Fibroblast of villous mesenchyme (primary cell): ENCODE data around the gene KATNAL2. TPM values are rescaled to one million over a fixed set of nuclear protein-coding genes. Genes with fewer than 3 reads are reported as not detected.
A peak's percentile ranks its signal among the peaks of the same experiment; 100 is the strongest.

Experiments
- DNase-seq: peaks from one replicate; pipeline ENCODE4 v3.0.0-alpha.2; 2010; ENCODE audit warnings: low read depth
- H3K4me3 ChIP-seq: 2 replicates; pipeline ENCODE4 v1.5.1; 2011; ENCODE audit warnings: low read depth, mild to moderate bottlenecking, low read length
- CTCF ChIP-seq: IDR thresholded peaks from 2 replicates; pipeline ENCODE4 v1.5.1; 2012; ENCODE audit warnings: low read depth, mild to moderate bottlenecking, low read length; ENCODE audit not compliant: insufficient read depth
- total RNA-seq: library from RNA; depleted of rRNA; stranded (reverse); fragments of >200 nt; gene quantifications from 2 replicates; pipeline ENCODE4 v1.2.3, GENCODE V29; 2012

KATNAL2 gene
- total RNA-seq, 1 donor: 1.3 TPM

- no peak for DNase-seq
- no peak for TF ChIP-seq CTCF
These were observed 25.6 kb upstream of the KATNAL2 start for GRCh38 chr18:46891742-46892214.

GRCh38 chr18:46892842-46893241 is 24.6 kb upstream of the KATNAL2 start:
- no peak for TF ChIP-seq CTCF
- no peak overlapping the region for H3K4me3 ChIP-seq
- peak; percentile 9 for DNase-seq

More at GRCh38 chr18:46891742-46892214, 25.6 kb upstream of the KATNAL2 start:
- H3K4me3 ChIP-seq: no peak overlapping the region

- DNase-seq: no peak
- no peak for TF ChIP-seq CTCF
- no peak overlapping the region for H3K4me3 ChIP-seq
These were observed 24.0 kb upstream of the KATNAL2 start for GRCh38 chr18:46893360-46893759.

- TF ChIP-seq CTCF: no peak
- DNase-seq: no peak
- no peak overlapping the region for H3K4me3 ChIP-seq
These were observed 23.3 kb upstream of the KATNAL2 start for GRCh38 chr18:46894124-46894523.

GRCh38 chr18:46899274-46899948 is 18.0 kb upstream of the KATNAL2 start:
- DNase-seq: no peak
- no peak for TF ChIP-seq CTCF
- H3K4me3 ChIP-seq: no peak overlapping the region

GRCh38 chr18:46903406-46903805 is 14.0 kb upstream of the KATNAL2 start:
- DNase-seq: no peak
- no peak for TF ChIP-seq CTCF

GRCh38 chr18:46909497-46909896 is 7.9 kb upstream of the KATNAL2 start:
- DNase-seq: no peak
- H3K4me3 ChIP-seq: no peak overlapping the region
- TF ChIP-seq CTCF: no peak

More at GRCh38 chr18:46903406-46903805, 14.0 kb upstream of the KATNAL2 start:
- no peak overlapping the region for H3K4me3 ChIP-seq
